Keratinocyte (primary cell): Measurements from ENCODE around the gene PITX3.

Experiments
- EZH2 ChIP-seq: IDR thresholded peaks from one replicate; pipeline ENCODE4 v1.6.1; 2012; ENCODE audit warnings: inconsistent platforms, mild to moderate bottlenecking, low read length, moderate library complexity
- TF ChIP-seq, protein P1 (sequence below), 3 experiments: IDR thresholded peaks in 1 of 3; conservative IDR thresholded peaks in 1 of 3; optimal IDR thresholded peaks in 1 of 3; 2 replicates in 2 of 3; 3 replicates in 1 of 3; pipeline versions ENCODE3 to v1.5.1; 2011; ENCODE audit warnings: low read length in 3 of 3, mild to moderate bottlenecking in 3 of 3, moderate library complexity in 2 of 3, control low read depth in 1 of 3, inconsistent platforms in 1 of 3; ENCODE audit not compliant: insufficient read depth in 2 of 3; ENCODE audit errors: extremely low read depth in 1 of 3

DNA sequence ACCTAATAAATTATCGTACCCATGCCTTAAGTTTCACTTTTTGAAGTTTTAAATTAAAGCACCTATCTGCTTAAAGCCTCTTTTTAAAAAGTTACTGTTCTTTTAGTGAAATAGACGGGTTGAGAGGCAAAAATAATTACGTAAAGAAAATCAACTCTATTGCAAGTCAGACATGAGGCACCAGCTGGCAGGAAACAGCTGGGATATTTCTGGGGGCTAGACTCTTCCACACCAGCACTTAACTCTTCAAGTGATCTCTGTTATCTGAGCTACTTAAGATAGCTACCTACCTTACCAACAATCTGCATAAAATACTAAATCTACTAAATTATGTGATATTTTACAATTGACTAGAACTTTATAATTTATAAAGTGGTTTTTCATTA is 39.8 kb upstream of the PITX3 start:
- TF ChIP-seq, protein P1, sequence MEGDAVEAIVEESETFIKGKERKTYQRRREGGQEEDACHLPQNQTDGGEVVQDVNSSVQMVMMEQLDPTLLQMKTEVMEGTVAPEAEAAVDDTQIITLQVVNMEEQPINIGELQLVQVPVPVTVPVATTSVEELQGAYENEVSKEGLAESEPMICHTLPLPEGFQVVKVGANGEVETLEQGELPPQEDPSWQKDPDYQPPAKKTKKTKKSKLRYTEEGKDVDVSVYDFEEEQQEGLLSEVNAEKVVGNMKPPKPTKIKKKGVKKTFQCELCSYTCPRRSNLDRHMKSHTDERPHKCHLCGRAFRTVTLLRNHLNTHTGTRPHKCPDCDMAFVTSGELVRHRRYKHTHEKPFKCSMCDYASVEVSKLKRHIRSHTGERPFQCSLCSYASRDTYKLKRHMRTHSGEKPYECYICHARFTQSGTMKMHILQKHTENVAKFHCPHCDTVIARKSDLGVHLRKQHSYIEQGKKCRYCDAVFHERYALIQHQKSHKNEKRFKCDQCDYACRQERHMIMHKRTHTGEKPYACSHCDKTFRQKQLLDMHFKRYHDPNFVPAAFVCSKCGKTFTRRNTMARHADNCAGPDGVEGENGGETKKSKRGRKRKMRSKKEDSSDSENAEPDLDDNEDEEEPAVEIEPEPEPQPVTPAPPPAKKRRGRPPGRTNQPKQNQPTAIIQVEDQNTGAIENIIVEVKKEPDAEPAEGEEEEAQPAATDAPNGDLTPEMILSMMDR (optimal IDR thresholded peaks at IDR 0.05 in 1 of 3, IDR thresholded peaks at IDR 0.05 in 1 of 3, conservative IDR thresholded peaks at IDR 0.05 in 1 of 3; ENCODE audit: extremely low read depth in 1 of 3, insufficient read depth in 2 of 3, low read length in 3 of 3): no peak
- TF ChIP-seq EZH2: no peak
